GM12878 (cell line): Measurements from ENCODE around the gene TMEM263. TPM values are rescaled to one million over a fixed set of nuclear protein-coding genes. Genes with fewer than 3 reads are reported as not detected.
A peak's percentile ranks its signal among the peaks of the same experiment; 100 is the strongest.

Source experiments
- ATAC-seq: fragments of 200-7000 bp; cut with Tn5 transposase; 3 replicates; pipeline ENCODE4 v1.9.1; 2020; ENCODE audit warnings: mild to moderate bottlenecking, moderate library complexity
- BruUV-seq: library from RNA; stranded (reverse); fragments of 400-500 nt; replicated peaks from 2 replicates; lab custom pipeline; 2021; lab: Mats Ljungman, UMichigan
- CTCF ChIA-PET: fragments of 300-600 bp; sonication (Branson Sonifier 250); formaldehyde crosslinking; extraction: SDS; loops from one replicate; lab custom pipeline; 2021; ENCODE audit warnings: inconsistent platforms; lab: Yijun Ruan, JAX
- POLR2A ChIA-PET: fragments of 350-600 bp; formaldehyde crosslinking; extraction: SDS; loops from one replicate; lab custom pipeline; 2021; ENCODE audit warnings: inconsistent platforms; lab: Charles Lee
- RAD21 ChIA-PET: fragments of 300-600 bp; sonication (Branson Sonifier 250); formaldehyde crosslinking; loops from one replicate; lab custom pipeline; 2023; ENCODE audit warnings: antibody characterized with exemption; ENCODE audit not compliant: unreplicated experiment; lab: Charles Lee
- SMC1A ChIA-PET: fragments of 300-600 bp; sonication (Branson Sonifier 250); formaldehyde crosslinking; loops from one replicate; lab custom pipeline; 2023; ENCODE audit not compliant: unreplicated experiment, uncharacterized antibody; lab: Charles Lee
- DNase-seq: peaks from one replicate; pipeline ENCODE4 v3.0.0-alpha.2; 2011; ENCODE audit warnings: low read depth, low spot score
- FAIRE-seq: peaks from 3 replicates; lab custom pipeline; 2011; peaks lifted over from hg19 to GRCh38; lab: Jason Lieb, UNC
- H2AFZ ChIP-seq: 2 replicates; pipeline ENCODE4 v1.6.0; 2011; ENCODE audit warnings: low read depth, low read length, control low read depth; ENCODE audit not compliant: control insufficient read depth
- H3K27ac ChIP-seq: 2 replicates; pipeline ENCODE4 v1.5.1; 2011; ENCODE audit warnings: control low read depth; ENCODE audit not compliant: control insufficient read depth, insufficient read depth
- H3K27me3 ChIP-seq, 2 experiments: replicated peaks in 1 of 2; 2 replicates each; pipeline versions ENCODE4 v1.6.0 to v1.6.1; 2011; ENCODE audit warnings: low read length in 1 of 2; ENCODE audit not compliant: control insufficient read depth in 2 of 2, insufficient read depth in 2 of 2
- H3K36me3 ChIP-seq, 2 experiments: 2 replicates each; pipeline ENCODE4 v1.5.1; 2011; ENCODE audit warnings: low read length in 1 of 2; ENCODE audit not compliant: control insufficient read depth in 2 of 2, insufficient read depth in 2 of 2
- H3K4me1 ChIP-seq: 2 replicates; pipeline ENCODE4 v1.6.1; 2011; ENCODE audit warnings: mild to moderate bottlenecking, low read length, moderate library complexity, mixed read lengths; ENCODE audit not compliant: control insufficient read depth, insufficient read depth
- H3K4me2 ChIP-seq: 2 replicates; pipeline ENCODE4 v1.6.0; 2011; ENCODE audit warnings: control low read depth; ENCODE audit not compliant: control insufficient read depth, insufficient read depth
- H3K4me3 ChIP-seq: fragments of 200-600 bp; sonication (generic); 2 replicates; pipeline ENCODE4 v1.5.1; 2016
- H3K79me2 ChIP-seq: 2 replicates; pipeline ENCODE4 v1.6.0; 2011; ENCODE audit warnings: low read length; ENCODE audit not compliant: control insufficient read depth, insufficient read depth
- H3K9ac ChIP-seq: 2 replicates; pipeline ENCODE4 v1.8.0; 2011; ENCODE audit warnings: low read length, control low read depth, mixed read lengths; ENCODE audit not compliant: control insufficient read depth, insufficient read depth
- H3K9me3 ChIP-seq: replicated peaks from 3 replicates; pipeline ENCODE4 v1.5.1; 2011; ENCODE audit warnings: mild to moderate bottlenecking, low read length; ENCODE audit not compliant: control insufficient read depth, insufficient read depth
- H4K20me1 ChIP-seq: 2 replicates; pipeline ENCODE4 v1.6.0; 2011; ENCODE audit not compliant: control insufficient read depth, insufficient read depth
- IKZF1 ChIP-seq: fragments of 450-650 bp; conservative IDR thresholded peaks from 2 replicates; pipeline ENCODE4 v1.6.1; 2017; ENCODE audit warnings: antibody characterized with exemption, mild to moderate bottlenecking
- MTA3 ChIP-seq: IDR thresholded peaks from 2 replicates; pipeline ENCODE4 v1.6.1; 2012; ENCODE audit warnings: low read length, inconsistent platforms, borderline replicate concordance
- NFXL1 ChIP-seq: fragments of 450-650 bp; IDR thresholded peaks from 2 replicates; pipeline ENCODE4 v1.6.1; 2017; ENCODE audit warnings: antibody characterized with exemption, mild to moderate bottlenecking, borderline replicate concordance
- RB1 ChIP-seq: fragments of 450-650 bp; formaldehyde crosslinking; IDR thresholded peaks from 2 replicates; pipeline ENCODE4 v1.6.1; 2017; ENCODE audit warnings: mild to moderate bottlenecking, borderline replicate concordance
- SP1 ChIP-seq: IDR thresholded peaks from one replicate; pipeline ENCODE4 v1.6.1; 2011; ENCODE audit warnings: low read depth, low read length
- TBL1XR1 ChIP-seq: IDR thresholded peaks from 2 replicates; pipeline ENCODE4 v1.6.1; 2012; ENCODE audit warnings: low read depth, low read length, improper control_type of control experiment
- YBX1 ChIP-seq: fragments of 450-650 bp; IDR thresholded peaks from 2 replicates; pipeline ENCODE4 v1.6.1; 2016; ENCODE audit warnings: antibody characterized with exemption
- ZBTB40 ChIP-seq: fragments of 450-650 bp; IDR thresholded peaks from 2 replicates; pipeline ENCODE4 v1.6.1; 2016; ENCODE audit warnings: mild to moderate bottlenecking, moderate library complexity, borderline replicate concordance
- ZNF622 ChIP-seq: fragments of 450-650 bp; IDR thresholded peaks from 2 replicates; pipeline ENCODE4 v1.6.1; 2017; ENCODE audit warnings: mild to moderate bottlenecking, inconsistent platforms
- WGBS: methylation state at CpG from one replicate; pipeline ENCODE4 v1.1.6; 2016; ENCODE audit warnings: low lambda C conversion rate; ENCODE audit not compliant: insufficient replicate concordance, insufficient coverage; ENCODE audit errors: missing lambda C conversion rate; 5-methylcytosine and 5-hydroxymethylcytosine counted together
- in situ Hi-C: fragments of 300-500 bp; cut with MboI; formaldehyde crosslinking; loops from 9 replicates; pipeline ENCODE4 v1.14.3; 2018; ENCODE audit warnings: mixed read lengths
- intact Hi-C: fragments of 100-400 bp; cut with micrococcal nuclease; formaldehyde crosslinking; loops from one replicate; pipeline ENCODE4 v1.14.2; 2022; ENCODE audit not compliant: unreplicated experiment
- polyA plus RNA-seq, 11 experiments: library from polyadenylated mRNA; depleted of rRNA in 4 of 11; unstranded in 6 of 11; stranded (reverse) in 5 of 11; fragments of >200 nt; fragmentation: Nextera tagmentation in 4 of 11; fragmentation: Illumina TruSeq in 1 of 11; extraction: Ambion mirVana in 4 of 11; extraction: Trizol in 1 of 11; gene quantifications; 1 replicate in 1 of 11; 2 replicates in 10 of 11; pipeline versions ENCODE4 v1.2.1 to v1.2.3, GENCODE V29; 2011 to 2016; ENCODE audit warnings: inconsistent platforms in 2 of 11, missing spikeins in 2 of 11, low read depth in 1 of 11
- total RNA-seq, 4 experiments: library from RNA; depleted of rRNA in 3 of 4; stranded (reverse); fragments of >200 nt in 3 of 4; fragmentation: Illumina TruSeq in 1 of 4; extraction: Trizol in 1 of 4; gene quantifications; 2 replicates each; pipeline versions ENCODE4 v1.2.1 to v1.2.3, GENCODE V29; 2013 to 2021

The TMEM263 gene
- total and polyA plus RNA-seq, 10 of the 15 experiments (the other 5 are each of a cell fraction or from before 2014, with no cell fraction given): 15.4 to 41.3 (median 27.6) TPM

GRCh38 chr12:106985479-106985878, 29.8 kb downstream of the TMEM263 start:
- Histone ChIP-seq H3K27me3 (no peaks in the 10 kb centered on the region), H3K9me3 (no peaks in the 10 kb centered on the region), H3K79me2 (peaks cover 4% of the 10 kb centered on the region), H3K4me3 (no peak overlapping the region; the same call in 1 of the 2 replicates), H3K36me3 (no peaks in the 10 kb centered on the region), H3K27ac (no peak overlapping the region), H3K4me2 (peak overlapping the region; percentile 79; the same call in 1 of the 2 replicates), H2AFZ (no peak overlapping the region), H4K20me1 (no peaks in the 10 kb centered on the region), H3K4me1 (0 out of 2 replicates have a peak, but pooled peaks cover 5% of the 10 kb centered on the region), H3K9ac (no peak overlapping the region)
- RAD21 ChIA-PET: no interaction called here
- ATAC-seq (no peak), FAIRE-seq (no peak), DNase-seq (no peak)
- no peak for TF ChIP-seq ZBTB40
- no peak for TF ChIP-seq SP1
- TF ChIP-seq RB1: no peak
- TF ChIP-seq MTA3: no peak
- TF ChIP-seq YBX1: no peak
- no peak for TF ChIP-seq ZNF622
- no peak for TF ChIP-seq IKZF1
- no peak for TF ChIP-seq NFXL1
- no peak for TF ChIP-seq TBL1XR1
- in situ Hi-C loops: no loop called here
- POLR2A ChIA-PET: interaction anchor here (0.7 kb wide), 1 partner anchor 29 kb away, joined by 3 read pairs; no protein-coding TSS in a partner anchor
- SMC1A ChIA-PET: interaction anchor here (1.7 kb wide), 1 partner anchor 9 kb away, joined by 3 read pairs; no protein-coding TSS in a partner anchor
- BruUV-seq: no TSS peak
- WGBS: 98% methylated on average over 5 of the region's 5 CpGs
- intact Hi-C loops: no loop called here
- CTCF ChIA-PET: no interaction called here
